M059J (cell line): ENCODE results near the gene CHN1. TPM values are rescaled to one million over a fixed set of nuclear protein-coding genes. Genes with fewer than 3 reads are reported as not detected.

Experiments used
- DNase-seq: peaks from one replicate; pipeline ENCODE4 v3.0.0-alpha.2; 2012; ENCODE audit warnings: low read depth
- total RNA-seq: library from RNA; depleted of rRNA; stranded (reverse); fragments of >200 nt; shearing (Covaris generic); gene quantifications from 2 replicates; pipeline ENCODE4 v1.2.3, GENCODE V29; 2014; rRNA removed

CHN1 gene
- total RNA-seq, 1 experiment from 2014 or later: 11.0 TPM

- no peak for DNase-seq
Observed at GRCh38 chr2:174768557-174768956, 236.6 kb downstream of the CHN1 start.

- DNase-seq: no peak
Observed at GRCh38 chr2:174766271-174766670, 238.9 kb downstream of the CHN1 start.

DNA sequence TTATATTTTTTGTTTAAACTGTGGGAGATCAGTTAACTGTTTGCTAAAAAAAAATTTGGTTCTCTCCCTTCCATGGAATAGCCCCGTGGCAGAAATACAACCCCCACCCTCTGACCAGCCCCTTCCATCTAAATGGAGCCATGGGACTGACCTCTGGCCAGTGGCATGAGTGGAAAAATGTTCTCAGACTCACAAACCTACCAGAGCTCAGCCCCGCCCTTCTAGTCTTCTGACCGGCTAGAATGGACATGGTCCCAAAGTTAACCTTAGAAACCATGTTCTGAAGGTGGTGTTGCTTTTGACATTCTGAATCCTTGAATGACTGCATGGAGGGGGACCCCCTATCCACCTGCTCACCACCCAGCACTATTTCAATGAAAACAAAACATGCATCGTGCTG lies 239.6 kb downstream of the CHN1 start:
- no peak for DNase-seq

- peak; percentile 63 for DNase-seq
Observed at GRCh38 chr2:174764280-174765255, 240.6 kb downstream of the CHN1 start, which contains the start of gene CHRNA1. Gene CHRNA1 (minus strand): TSS chr2:174764472. CDS start chr2:174764394, 78 bp downstream.

DNA sequence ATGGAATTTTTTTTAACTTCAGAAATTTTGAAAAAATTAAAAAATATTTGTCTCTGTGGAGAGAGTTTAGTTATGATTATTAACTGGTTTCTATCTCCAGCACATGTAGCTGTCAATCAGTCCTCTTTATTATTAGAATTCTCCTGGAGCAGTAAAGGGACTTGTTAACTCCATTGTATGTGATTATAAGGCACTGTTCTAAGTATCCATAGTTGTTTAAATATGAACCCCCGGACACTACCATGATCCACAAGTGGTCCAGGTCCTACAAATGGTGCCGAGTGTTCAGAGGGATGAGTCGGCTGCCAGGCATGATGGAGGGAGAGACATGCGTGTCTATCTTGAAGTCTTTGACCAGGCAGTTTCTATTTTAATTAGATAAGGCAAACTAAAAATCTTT lies 241.4 kb downstream of the CHN1 start:
- DNase-seq: no peak

DNA sequence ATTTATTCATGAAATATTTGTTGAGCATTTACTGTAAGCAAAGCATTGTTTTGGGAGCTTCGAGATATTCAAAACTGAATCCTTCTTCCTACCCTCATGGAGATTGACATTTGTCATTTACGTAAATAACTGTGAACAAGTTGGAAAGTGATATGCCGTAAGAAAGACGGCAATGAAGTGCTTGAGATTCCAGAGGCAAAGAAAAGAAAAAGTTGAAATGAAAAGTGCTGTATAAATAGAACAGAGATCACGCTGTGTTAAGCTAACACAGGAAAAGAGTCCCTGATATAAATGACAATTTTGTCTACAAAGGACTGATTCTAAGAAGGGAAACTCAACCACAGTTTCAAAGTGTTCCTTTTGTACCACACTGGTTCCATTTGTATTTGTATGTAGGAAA lies 242.7 kb downstream of the CHN1 start:
- no peak for DNase-seq

- DNase-seq: no peak
Observed at GRCh38 chr2:174761837-174762236, 243.3 kb downstream of the CHN1 start.

DNA sequence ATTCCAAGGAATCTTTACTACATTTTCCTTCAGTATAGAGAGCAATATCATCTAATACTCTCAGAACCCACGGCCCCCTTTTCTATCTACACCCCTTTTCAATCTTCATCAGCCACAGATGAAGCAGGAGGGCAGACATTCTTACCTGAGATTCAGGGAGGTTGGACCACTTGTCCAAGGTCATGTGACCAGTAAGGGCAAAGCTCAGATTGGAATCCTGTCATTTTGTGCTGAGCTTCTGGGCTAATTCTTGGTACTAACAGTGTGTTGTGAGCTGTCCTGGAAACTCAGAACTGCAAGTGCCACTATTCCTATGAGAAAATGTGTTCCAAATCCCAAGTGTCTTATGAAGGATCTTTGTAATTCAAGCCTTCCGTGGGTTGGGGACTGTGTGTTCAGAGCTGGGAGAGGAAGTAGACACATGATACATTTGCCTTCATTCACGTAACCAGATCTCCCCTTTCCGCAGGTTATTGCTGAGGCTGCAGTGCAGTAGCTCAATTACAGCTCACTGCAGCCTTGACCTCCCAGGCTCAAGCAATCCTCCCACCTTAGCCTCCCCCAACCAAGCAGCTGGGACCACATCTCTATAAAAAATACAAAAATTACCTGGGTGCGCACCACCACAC lies 244.2 kb downstream of the CHN1 start:
- DNase-seq: no peak

DNA sequence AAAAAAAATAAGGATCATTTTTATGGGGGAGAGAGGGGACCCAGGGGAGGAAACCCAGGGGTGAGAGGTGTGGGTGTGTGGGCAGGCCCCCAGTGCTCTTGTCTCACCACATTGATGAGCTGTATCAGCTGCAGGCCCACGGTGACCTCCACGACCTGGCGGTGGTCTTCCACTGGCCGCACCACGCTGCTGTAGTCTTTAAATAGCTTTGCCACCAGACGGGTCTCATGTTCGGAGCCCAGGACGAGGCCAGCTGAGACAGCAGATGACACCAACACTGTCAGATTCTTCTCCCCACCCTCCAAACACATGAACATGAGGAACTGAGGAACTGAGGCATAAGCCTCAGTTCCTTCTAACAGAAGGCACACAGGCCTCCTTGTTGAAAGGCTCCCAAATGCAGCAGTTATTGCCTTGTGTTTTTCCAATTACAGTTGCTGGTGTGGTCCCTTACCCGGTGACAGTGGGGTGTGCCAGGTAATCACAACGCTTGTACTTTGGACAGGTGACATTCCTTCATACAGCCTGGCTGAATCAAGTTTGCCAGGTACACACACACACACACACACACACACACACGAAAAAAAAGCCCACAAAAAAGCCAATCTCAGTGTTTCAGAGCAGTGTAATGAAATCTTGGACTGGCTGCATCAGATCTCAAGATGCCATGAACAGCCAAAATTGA lies 245.7 kb downstream of the CHN1 start:
- no peak for DNase-seq

DNA sequence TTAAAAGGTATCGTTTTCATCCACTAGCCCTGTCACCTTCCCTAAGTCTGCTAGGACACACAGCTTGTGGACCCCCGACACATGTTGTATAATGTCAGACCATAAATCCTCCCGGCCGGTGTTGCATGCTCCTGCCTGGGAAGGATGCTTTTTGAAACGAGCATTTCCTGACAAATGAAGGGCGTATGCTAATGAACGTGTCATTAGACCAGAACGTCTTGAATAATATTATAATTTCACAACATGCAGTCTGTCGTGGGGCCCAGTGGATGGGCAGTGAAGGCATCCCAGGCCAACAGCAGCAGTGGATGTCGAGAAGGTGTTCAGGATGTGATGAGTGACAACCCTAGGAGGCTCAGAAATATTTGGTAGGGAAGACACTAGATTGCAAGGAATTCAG lies 248.4 kb downstream of the CHN1 start:
- no peak for DNase-seq

DNA sequence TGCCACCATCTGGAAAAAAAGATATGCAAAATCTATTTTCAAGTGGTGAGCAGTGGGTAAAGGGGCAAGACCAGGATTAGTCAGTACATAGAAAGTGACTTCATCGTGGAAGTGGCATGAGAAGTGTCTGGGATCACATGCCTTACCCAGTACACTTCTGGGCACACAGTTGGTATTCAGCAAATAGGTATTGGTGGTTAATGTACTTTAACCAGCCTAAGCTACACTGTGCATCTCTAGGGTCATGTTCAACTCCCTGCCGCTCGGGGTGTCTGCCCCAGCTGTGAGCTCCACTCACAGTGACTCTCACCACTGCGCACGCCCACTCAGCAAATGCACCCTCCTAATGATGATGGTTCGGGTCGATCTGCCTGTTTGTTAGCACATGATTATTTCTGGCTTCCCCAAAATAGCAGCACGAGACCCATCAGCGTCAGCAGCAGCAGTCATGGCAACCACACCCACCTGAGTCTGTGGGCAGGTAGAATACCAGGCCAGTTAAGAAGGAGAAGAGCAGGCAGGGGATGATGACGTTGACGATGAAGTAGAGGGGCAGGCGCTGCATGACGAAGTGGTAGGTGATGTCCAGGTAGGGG lies 252.0 kb downstream of the CHN1 start:
- no peak for DNase-seq

- no peak for DNase-seq
Observed at GRCh38 chr2:174752403-174753037, 252.7 kb downstream of the CHN1 start.

- no peak for DNase-seq
Observed at GRCh38 chr2:174750923-174751441, 254.2 kb downstream of the CHN1 start.

- no peak for DNase-seq
Observed at GRCh38 chr2:174749793-174750192, 255.4 kb downstream of the CHN1 start.

GRCh38 chr2:174748948-174749347 lies 256.2 kb downstream of the CHN1 start:
- peak; percentile 58 for DNase-seq

Other genes with a start within 250 kb of the CHN1 start
- 0.17 TPM in 1 of 2 replicates, not detected in the other for gene CHRNA1, start 240.9 kb downstream of the CHN1 start, total RNA-seq
- gene ATF2, start 162.8 kb upstream of the CHN1 start, total RNA-seq: 33.7 and 39.3 TPM in 2 replicates
- 224 TPM in 2 replicates for gene ATP5MC3, start 176.3 kb upstream of the CHN1 start, total RNA-seq